Left ventricle myocardium inferior (tissue), 1 donor: ENCODE results near the gene NGRN. TPM values are rescaled to one million over a fixed set of nuclear protein-coding genes. Genes with fewer than 3 reads are reported as not detected.
"Not testable (repeated sequence)": the region's sequence is repeated elsewhere in the genome, so short reads cannot be mapped to it uniquely, and the experiment has no call there.

Experiments used
- DNase-seq: peaks from one replicate; pipeline ENCODE4 v3.0.0-alpha.2; 2020
- H3K27ac ChIP-seq: fragments of 200-600 bp; replicated peaks from 2 replicates; pipeline ENCODE4 v1.8.0; 2021
- H3K27me3 ChIP-seq: fragments of 200-600 bp; 2 replicates; pipeline ENCODE4 v1.8.0; 2021; ENCODE audit warnings: low read depth
- H3K36me3 ChIP-seq: fragments of 200-600 bp; 2 replicates; pipeline ENCODE4 v1.8.0; 2021
- H3K4me1 ChIP-seq: fragments of 200-600 bp; 2 replicates; pipeline ENCODE4 v1.8.0; 2021
- H3K4me3 ChIP-seq: fragments of 200-600 bp; 2 replicates; pipeline ENCODE4 v1.8.0; 2021; ENCODE audit warnings: mild to moderate bottlenecking, moderate library complexity
- H3K9me3 ChIP-seq: fragments of 200-600 bp; replicated peaks from 2 replicates; pipeline ENCODE4 v1.8.0; 2021
- CTCF ChIP-seq: fragments of 200-600 bp; IDR thresholded peaks from 2 replicates; pipeline ENCODE4 v1.8.0; 2021; ENCODE audit warnings: antibody characterized with exemption, mild to moderate bottlenecking, borderline replicate concordance
- intact Hi-C: fragments of 100-400 bp; cut with micrococcal nuclease; formaldehyde crosslinking; loops from one replicate; pipeline ENCODE4 v1.11.0; 2022
- total RNA-seq: library from RNA; stranded (reverse); fragmentation: NEBNext Ultra II Directional; extraction: Animal tissue kit (Norgen Biotek cat#: 25700); gene quantifications from one replicate; pipeline ENCODE4 v1.2.1, GENCODE V29; 2021
- donor health status: DM: no; HTN: yes; CAD: no; lungs with severe emphysema.

NGRN gene
- total RNA-seq, 1 donor from 2014 or later = 120 TPM

DNA sequence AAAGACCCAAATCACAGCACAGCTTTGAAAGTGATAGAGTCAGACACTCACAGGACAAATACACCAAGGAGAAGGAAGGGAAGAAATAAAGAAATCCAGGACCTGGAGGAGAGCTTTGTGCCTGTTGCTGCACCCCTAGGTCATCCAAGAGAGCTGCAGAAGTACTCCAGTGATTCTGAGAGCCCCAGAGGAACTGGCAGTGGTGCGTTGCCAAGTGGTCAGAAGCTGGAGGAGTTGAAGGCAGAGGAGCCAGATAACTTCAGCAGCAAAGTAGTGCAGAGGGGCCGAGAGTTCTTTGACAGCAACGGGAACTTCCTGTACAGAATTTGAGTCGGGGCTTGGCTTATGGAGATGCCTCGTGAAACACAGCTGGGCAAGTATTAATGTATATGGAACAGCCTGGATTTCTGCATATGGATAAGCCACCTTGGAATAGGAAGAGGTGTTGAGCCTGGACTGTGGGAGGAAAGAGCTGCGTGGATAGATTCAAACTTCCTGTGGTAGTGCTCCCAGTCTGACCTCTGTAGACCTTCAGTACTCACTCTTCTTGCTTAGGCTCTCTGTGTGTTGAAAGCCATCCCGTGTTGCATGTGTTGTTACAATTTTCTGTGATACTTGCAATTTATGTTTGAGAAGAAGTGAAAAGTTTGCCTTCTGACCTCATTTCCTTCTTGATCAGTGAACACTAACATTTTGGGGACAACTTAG is 6.1 kb downstream of the NGRN start:
- DNase-seq = no peak
- intact Hi-C loops = no loop called here
- Histone ChIP-seq H3K36me3 (peaks cover 65% of the 10 kb centered on the region), H3K27ac (peak overlapping the region; percentile 58), H3K4me3 (no peak overlapping the region), H3K4me1 (peaks cover 69% of the 10 kb centered on the region), H3K9me3 (no peaks in the 10 kb centered on the region), H3K27me3 (no peaks in the 10 kb centered on the region)
- no peak for TF ChIP-seq CTCF

GRCh38 chr15:90278467-90278866 is 13.0 kb downstream of the NGRN start:
- H3K4me1 ChIP-seq, DNase-seq, H3K4me3 ChIP-seq, H3K27me3 ChIP-seq, H3K9me3 ChIP-seq, H3K27ac ChIP-seq, intact Hi-C loops: not testable (repeated sequence)
- peaks cover 17% of the 10 kb centered on the region for H3K36me3 ChIP-seq

- H3K27me3 ChIP-seq, H3K9me3 ChIP-seq, H3K27ac ChIP-seq, H3K4me1 ChIP-seq, intact Hi-C loops, H3K36me3 ChIP-seq, H3K4me3 ChIP-seq, DNase-seq: not testable (repeated sequence)
These were observed 15.3 kb downstream of the NGRN start for GRCh38 chr15:90280743-90281142.

DNA sequence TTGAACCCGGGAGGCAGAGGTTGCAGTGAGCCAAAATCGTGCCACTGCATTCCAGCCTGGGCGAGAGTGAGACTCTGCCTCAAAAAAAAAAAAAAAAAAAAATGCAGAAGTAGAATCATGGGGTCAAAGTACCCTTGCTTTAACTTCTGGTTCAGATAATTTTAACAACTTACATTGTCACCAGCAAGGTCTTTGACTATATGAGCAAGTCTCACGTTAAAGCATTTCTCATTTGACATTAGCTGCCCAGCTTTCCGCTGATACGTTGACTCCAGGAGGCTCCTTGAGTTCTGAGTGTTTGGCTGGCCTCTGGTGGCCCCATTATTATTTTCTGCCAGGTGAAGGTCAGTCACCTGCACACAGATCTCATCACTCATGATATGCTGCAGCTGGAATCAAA is 16.2 kb downstream of the NGRN start:
- H3K27ac ChIP-seq, DNase-seq, H3K4me1 ChIP-seq, H3K27me3 ChIP-seq, intact Hi-C loops, H3K4me3 ChIP-seq, H3K36me3 ChIP-seq, H3K9me3 ChIP-seq: not testable (repeated sequence)

- H3K4me3 ChIP-seq = no peak overlapping the region
- H3K9me3 ChIP-seq = no peaks in the 10 kb centered on the region
- DNase-seq = no peak
- no peak overlapping the region for H3K27ac ChIP-seq
- H3K27me3 ChIP-seq = no peaks in the 10 kb centered on the region
- H3K4me1 ChIP-seq = no peaks in the 10 kb centered on the region
- intact Hi-C loops = no loop called here
- no peaks in the 10 kb centered on the region for H3K36me3 ChIP-seq
- peak; percentile 52 for TF ChIP-seq CTCF
These were observed 21.2 kb downstream of the NGRN start for GRCh38 chr15:90286678-90287077.

- no peak for DNase-seq
- H3K27ac ChIP-seq = no peak overlapping the region
- no peak overlapping the region for H3K4me3 ChIP-seq
- no peaks in the 10 kb centered on the region for H3K4me1 ChIP-seq
- H3K27me3 ChIP-seq = no peaks in the 10 kb centered on the region
- TF ChIP-seq CTCF = no peak
- no peaks in the 10 kb centered on the region for H3K9me3 ChIP-seq
- intact Hi-C loops = no loop called here
- no peaks in the 10 kb centered on the region for H3K36me3 ChIP-seq
These were observed 21.6 kb downstream of the NGRN start for GRCh38 chr15:90287101-90287500.

GRCh38 chr15:90287946-90288345 is 22.5 kb downstream of the NGRN start:
- Histone ChIP-seq H3K9me3 (no peaks in the 10 kb centered on the region), H3K4me3 (no peak overlapping the region), H3K36me3 (no peaks in the 10 kb centered on the region), H3K27me3 (no peaks in the 10 kb centered on the region), H3K4me1 (no peaks in the 10 kb centered on the region), H3K27ac (no peak overlapping the region)
- intact Hi-C loops = no loop called here
- no peak for DNase-seq
- TF ChIP-seq CTCF = no peak
